Epithelial cell of esophagus (primary cell): ENCODE measurements around the gene LGI4.

Source experiments
- DNase-seq: peaks from one replicate; pipeline ENCODE4 v3.0.0; 2010; ENCODE audit warnings: low read depth
- H3K4me3 ChIP-seq: 2 replicates; pipeline ENCODE4 v1.5.1; 2011; ENCODE audit warnings: mild to moderate bottlenecking, low read length, control low read depth
- TF ChIP-seq, protein P1 (sequence below): IDR thresholded peaks from 2 replicates; pipeline ENCODE4 v1.5.1; 2011; ENCODE audit warnings: low read depth, mild to moderate bottlenecking, low read length, control low read depth, inconsistent platforms; ENCODE audit not compliant: insufficient read depth; ENCODE audit errors: missing control alignments

The LGI4 gene

DNA sequence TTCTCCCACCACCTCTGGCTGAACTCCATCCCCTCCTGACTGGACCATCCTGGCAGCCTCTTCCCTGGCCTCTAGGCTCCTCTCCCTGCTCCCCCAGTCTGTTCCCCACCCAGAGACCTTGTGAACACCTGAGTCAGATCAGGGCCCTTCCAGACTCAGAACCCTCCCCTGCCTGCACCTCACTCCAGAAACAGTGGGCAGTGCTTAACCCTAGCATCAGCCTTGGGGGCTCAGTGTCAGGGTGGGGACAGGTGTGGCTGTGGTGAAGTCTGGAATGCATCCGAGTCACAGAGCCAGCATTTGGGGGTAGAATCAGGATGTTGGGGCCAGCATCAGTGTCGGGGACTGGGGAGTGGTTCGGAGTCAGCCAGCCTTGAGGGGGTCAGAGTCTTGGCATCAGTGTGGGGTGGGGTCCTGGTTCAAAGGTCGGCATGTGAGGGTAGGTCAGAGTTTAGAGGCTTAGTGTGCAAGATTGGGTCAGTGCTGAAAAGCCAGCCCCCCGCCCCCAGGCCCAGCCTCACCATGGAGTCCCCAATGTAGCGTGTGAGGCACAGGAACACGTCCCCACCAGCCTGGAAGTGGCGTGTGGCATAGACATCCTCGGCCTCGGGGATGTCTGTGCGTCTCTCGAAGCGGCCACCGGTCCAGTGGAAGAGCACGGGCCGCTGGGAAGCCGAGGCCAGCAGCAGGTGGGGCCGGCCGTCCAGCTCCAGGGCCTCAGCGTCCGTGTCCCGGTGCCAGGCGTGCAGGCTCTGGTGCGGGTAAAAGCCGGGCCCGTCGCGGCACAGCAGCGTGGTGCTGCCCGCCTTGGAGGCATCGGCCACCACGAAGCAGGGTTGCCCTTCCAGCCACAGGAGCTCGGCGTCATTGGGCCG is 8.9 kb downstream of the LGI4 start:
- DNase-seq, result no peak
- TF ChIP-seq, protein P1, sequence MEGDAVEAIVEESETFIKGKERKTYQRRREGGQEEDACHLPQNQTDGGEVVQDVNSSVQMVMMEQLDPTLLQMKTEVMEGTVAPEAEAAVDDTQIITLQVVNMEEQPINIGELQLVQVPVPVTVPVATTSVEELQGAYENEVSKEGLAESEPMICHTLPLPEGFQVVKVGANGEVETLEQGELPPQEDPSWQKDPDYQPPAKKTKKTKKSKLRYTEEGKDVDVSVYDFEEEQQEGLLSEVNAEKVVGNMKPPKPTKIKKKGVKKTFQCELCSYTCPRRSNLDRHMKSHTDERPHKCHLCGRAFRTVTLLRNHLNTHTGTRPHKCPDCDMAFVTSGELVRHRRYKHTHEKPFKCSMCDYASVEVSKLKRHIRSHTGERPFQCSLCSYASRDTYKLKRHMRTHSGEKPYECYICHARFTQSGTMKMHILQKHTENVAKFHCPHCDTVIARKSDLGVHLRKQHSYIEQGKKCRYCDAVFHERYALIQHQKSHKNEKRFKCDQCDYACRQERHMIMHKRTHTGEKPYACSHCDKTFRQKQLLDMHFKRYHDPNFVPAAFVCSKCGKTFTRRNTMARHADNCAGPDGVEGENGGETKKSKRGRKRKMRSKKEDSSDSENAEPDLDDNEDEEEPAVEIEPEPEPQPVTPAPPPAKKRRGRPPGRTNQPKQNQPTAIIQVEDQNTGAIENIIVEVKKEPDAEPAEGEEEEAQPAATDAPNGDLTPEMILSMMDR, result no peak
- H3K4me3 ChIP-seq, result no peak overlapping the region

DNA sequence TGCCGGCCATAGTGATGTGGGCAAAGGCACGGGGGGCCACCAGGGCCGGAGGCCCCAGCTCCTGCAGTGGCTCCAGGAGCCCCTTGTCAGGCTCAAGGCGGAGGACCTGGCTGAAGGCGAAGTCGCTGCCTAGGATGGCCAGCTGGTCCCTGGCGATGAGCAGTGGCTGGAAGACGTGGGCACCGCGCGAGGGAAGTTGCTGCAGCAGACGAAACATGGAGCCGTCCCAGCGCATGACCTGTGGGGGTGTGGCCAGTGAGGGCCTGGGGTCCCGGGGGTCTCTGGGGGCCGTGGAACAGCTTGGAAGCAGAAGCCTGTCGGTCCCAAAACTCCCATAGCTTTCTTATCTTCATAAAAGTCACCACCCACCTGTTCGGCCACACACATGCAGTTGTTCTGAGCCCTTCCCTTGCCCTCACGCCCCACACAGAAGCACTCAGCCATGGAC is 9.6 kb downstream of the LGI4 start:
- TF ChIP-seq, protein P1, result no peak
- DNase-seq, result no peak
- no peak overlapping the region for H3K4me3 ChIP-seq

DNA sequence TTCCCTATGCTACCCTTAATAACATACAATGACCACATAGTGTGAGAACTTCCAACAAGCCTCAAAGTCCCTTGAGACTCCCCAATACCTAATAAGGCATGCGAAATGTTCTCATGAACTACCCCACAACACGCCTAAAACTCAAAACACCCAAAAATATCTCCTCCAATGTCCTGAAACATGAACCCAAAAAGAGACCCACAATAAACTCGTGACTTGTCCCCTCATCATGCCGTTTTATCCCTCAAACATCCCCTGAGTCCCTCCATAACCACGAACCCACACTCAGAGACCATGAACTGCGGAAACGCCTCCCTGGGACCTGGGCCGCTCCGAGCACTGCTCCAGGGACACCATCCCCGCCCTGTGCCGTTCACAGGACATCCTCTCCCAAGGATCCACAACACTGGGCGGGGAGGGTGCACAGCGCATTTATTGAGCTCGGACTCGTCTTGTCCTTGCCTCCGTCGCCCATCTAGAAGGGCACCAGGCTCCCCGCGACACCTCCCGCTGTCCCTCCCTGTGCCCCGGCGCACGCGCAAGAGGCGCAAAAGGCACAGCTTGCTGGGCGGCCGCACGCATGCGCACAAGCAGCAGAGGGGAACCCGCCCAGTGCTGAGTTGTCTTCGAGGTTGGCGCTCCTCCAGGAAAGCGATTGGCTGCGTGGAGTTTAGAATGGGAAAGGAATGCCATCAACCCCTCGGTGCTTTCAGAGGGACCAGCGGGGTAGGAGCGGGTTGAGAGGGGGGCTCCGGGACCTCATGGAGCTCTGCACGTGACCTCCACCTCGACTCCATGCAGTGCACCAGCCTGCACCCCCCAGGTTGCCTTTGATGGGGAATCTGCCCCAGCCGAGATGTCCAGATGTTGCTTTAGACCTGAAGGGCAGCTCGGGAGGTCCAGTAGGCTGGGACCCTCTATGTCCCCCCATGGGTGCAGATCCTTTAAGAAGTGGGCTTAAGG is 10.5 kb downstream of the LGI4 start:
- H3K4me3 ChIP-seq, result peak overlapping the region; percentile 9
- DNase-seq, result peak; percentile 92
- TF ChIP-seq, protein P1, result no peak

DNA sequence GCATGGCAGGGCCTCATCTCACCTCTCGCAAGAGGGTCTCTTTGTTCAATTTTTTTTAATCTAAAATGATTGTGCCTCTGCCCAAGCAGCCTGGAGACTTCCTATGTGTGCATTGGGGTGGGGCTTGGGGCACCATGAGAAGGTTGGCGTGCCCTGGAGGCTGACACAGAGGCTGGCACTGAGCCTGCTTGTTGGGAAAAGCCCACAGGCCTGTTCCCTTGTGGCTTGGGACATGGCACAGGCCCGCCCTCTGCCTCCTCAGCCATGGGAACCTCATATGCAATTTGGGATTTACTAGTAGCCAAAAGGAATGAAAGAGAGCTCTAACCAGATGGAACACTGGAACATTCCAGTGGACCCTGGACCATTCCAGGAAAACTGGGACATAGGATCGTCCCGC is 11.3 kb downstream of the LGI4 start:
- no peak overlapping the region for H3K4me3 ChIP-seq
- peak; percentile 74 for DNase-seq
- TF ChIP-seq, protein P1, result no peak

DNA sequence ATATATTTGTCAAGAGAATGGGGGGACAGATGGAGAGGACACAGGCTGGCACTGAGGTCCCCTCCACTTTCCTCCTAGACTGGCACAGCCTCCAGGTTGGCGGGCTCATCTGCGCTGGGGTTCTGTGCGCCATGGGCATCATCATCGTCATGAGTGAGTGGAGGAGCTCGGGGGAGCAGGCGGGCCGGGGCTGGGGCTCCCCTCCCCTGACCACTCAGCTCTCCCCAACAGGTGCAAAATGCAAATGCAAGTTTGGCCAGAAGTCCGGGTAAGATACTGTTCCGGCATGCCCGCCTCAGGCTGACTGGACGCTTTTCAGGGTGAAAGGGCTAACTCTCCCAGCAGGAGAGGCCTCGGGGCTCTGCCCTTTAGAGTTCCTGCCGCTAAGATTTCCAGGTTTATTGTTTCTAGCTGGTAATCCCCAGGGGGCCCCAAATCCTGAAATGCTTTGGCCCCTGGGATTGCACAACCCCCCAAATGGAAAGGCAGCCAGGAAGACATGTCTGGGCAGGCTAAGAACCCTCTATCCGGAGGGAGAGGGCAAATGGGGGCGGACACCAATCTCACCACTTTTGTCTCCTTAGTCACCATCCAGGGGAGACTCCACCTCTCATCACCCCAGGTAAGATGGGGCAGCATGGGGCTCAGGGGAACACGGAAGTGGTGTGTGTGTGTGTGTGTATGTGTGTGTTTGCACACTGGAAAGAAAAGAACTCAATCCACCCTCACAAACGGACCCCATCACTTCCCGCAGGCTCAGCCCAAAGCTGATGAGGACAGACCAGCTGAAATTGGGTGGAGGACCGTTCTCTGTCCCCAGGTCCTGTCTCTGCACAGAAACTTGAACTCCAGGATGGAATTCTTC is 11.9 kb downstream of the LGI4 start:
- TF ChIP-seq, protein P1, result no peak
- H3K4me3 ChIP-seq, result no peak overlapping the region
- peak; percentile 94 for DNase-seq

DNA sequence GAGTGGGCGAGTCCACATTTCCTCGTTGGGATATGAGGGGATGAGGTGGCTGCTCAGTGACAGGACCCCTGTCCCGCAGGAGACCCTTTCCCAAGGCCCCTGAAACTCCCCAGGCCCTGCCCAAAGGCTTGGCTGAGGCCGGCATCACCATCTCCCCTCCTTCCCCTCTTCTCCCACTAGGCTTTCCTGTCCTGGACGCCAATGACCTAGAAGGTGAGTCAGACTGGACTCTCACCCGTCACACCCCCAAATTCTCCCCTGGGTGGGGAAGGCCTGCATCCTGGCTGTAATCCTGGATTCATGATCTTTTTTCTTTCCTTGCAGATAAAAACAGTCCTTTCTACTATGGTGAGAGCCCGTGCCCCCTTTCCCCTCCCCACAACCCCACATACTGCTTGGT is 14.0 kb downstream of the LGI4 start:
- peak overlapping the region; percentile 2 for H3K4me3 ChIP-seq
- no peak for DNase-seq
- TF ChIP-seq, protein P1, result no peak
